Activated T-cell treated with anti-CD3 and anti-CD28 coated beads, Interleukin-2, amount 50 U/mL, for 1 hour (primary cell): ENCODE data around the gene SERPINI1.

Experiments used
- DNase-seq: peaks from one replicate; pipeline ENCODE4 v3.0.0-alpha.2; 2020

SERPINI1 gene

DNA sequence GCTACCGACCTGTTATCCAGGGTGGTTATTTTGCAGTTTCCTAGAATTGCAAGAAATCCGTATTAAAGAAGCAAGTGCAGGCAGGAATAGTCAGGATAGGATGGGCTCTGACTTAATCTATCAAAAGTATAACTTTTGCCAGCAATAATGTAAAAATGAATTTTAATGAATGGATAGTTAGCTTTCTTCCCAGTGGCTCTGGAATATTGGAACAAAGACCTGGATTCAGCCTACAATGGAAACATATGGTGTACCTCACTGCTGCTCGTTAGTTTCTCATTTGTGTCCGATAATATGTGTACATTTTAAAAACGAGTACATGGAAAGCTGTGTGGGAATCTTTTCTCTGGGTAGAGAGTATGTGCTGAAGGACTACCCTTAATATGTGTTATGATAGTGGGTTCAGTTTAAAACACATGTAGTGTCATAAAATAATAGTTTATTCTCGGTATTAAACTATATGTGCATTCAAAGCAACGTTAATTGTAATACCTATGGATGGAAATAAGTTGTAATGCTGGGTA lies 805 bp downstream of the SERPINI1 start:
- no peak for DNase-seq

- DNase-seq = no peak
Measured at GRCh38 chr3:167736997-167737396, 1.5 kb downstream of the SERPINI1 start.

DNA sequence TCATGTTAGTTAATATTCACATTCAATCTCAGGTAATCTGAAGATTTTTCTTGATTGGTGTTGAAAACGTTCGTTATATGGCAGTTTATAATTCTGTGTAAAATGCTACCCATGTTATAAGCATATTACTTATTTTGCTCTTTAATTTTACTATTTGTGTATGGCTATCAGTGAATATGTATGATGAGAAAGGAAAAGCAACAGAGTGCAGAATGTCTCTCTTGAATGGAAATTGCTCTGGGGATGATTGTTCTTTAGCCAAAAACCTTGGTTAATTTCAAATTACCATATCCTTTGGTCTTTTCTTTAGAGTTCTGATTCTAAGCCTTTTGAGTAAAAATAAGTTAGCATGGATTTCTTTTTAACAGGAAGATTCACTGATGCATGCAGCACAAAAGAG lies 2.5 kb downstream of the SERPINI1 start:
- no peak for DNase-seq

DNA sequence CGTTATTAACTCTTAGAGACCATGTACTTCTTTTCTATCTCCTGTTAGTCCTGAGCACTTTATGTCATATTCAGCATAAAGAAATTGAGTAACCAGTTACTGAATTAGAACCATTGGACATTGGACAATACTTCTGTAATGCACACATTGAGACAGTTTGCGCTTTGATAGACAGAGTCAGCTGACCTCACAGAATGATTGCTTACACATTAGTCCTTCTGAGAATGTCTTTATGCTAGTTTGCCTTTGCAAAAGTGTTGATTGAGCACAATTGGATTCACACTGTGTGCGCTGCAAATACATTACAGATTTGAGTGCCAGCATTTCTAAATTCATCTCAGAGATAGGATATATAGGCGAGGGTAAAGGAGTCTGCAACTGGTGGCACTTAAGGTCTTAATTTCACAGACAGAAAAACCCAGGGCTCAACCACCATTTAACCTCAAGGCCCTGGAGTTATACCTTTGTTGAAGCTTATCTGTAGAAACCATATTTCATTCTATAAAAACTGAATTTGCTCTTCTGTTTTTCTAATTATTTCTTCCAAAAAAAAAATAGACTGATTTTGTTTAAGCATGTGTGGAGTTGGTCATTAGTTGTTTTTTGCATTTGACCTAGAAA lies 3.8 kb downstream of the SERPINI1 start:
- no peak for DNase-seq

- no peak for DNase-seq
Measured at GRCh38 chr3:167740961-167741587, 5.6 kb downstream of the SERPINI1 start.

- no peak for DNase-seq
Measured at GRCh38 chr3:167742338-167742737, 6.8 kb downstream of the SERPINI1 start.

- DNase-seq = no peak
Measured at GRCh38 chr3:167743799-167744198, 8.3 kb downstream of the SERPINI1 start.

GRCh38 chr3:167749209-167749608 lies 13.7 kb downstream of the SERPINI1 start:
- no peak for DNase-seq

- no peak for DNase-seq
Measured at GRCh38 chr3:167749728-167750127, 14.2 kb downstream of the SERPINI1 start.

DNA sequence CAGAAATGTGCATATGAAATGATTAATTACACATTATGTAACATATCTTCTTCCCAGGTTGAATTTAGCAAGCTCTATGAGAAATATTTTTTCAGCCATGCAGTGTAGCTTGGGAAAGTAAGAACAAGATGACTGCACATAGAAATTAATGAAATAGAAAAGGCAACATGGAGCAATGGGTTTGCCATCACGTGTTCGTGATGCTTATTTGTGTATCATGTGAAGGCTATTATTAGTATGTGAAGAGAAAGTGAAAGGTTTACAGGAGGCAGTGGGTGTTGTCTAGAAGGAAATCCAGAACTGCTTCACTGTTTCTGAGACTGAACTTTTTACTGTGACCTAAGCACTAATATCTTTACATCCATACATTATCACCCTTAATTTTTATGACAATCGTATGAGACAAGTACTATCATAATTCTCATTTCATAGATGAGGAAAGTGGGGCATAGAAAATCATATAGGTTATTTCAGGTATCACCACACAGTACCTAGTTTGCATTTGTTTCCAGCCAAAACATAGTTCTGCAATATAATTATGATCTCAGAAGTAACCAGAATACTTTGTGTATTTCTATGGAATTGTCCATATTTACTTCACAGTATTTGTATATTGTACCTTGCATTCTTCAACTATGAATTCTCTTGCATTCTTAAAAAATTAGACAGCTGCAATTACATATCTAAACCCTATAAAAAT lies 14.9 kb downstream of the SERPINI1 start:
- DNase-seq = no peak

DNA sequence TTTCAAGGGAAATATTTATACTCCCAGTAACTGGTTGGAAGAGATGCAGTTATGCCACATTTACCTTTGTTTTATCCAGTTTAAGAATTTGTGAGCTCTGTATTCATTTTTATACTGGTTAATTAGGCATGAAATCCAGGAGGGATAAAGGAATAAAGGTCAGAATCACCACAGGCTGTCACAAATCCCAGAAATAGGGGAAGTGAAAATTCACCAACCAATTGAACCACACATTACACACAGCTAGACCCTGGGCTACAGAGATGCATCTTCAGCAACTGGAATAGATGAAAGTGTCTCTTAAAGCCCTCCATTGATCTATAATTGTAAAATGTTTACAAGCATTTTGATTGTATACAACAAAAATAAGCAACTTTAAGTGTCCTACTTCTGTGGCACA lies 18.5 kb downstream of the SERPINI1 start:
- DNase-seq = no peak

DNA sequence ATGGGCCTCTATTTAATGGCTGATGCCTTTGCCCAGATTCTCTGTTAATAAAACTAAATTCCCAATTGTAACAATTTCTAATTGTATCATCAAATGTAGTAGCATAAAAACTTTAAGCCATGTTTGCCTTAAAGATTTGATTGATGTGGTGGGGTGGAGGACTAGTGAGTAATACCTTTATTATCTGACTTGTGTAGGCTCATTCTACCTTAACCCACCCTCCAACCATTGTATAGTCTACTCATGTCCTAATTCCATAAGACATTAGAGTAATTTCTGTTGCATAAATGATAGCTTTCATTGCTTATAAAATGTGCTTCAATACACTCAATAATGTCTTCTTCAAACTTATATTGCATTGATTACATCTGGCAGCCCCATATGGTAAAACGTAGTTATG lies 25.8 kb downstream of the SERPINI1 start:
- DNase-seq = no peak

DNA sequence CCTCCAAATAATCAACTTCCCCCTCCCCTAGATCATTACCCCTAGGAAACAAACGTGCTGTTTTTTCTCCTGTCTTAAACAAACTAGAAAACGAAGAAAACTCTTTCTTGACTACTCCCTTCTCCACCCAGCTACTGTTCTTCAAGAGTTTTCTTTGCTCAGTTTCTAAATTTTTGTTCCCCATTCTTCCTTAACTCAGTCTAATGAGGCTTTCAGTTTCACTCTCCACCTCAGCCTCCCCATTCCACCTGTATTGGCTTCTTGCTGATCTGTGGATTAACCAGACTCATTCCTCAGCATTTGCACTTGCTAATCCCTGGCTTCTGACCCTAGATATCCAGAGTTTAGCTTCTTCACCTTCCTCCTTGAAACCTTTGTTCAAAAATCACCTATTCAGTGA lies 26.8 kb downstream of the SERPINI1 start:
- no peak for DNase-seq

DNA sequence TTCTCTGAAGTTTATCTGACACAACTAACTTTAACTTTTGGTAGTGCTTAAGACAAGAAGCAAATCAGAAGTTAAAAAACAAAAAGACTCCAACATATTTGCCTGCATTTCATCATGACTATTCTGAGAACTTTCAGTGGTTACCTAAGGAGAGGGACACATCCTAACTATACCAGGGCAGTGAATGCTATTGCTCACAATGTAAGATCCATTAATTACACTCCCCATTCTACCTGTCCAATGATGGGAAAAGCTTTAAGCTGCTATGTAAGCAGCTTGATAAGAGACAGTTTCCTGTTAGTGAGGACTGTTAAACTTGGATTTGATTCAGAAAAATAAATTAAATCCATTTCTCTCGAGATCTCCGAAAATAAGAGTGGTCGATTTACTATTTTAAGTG lies 37.5 kb downstream of the SERPINI1 start:
- no peak for DNase-seq

DNA sequence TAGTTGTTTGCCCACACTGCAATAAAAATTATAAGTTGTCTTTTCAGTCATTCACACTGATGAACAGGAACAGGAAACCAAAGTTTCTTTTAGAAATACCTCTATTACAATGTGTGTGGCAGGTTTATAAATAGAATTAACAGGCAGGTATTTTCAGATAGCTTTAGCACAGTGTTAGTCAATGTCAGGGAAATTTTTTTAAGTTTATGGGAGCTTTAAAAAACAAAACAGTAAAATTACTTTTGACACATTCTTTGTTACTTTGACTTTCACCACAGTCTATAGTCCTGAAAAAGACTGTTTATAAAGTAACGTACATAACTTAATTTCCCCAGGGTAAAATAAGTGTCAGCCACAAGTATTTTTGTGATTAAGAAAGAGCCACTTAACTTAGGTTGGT lies 38.1 kb downstream of the SERPINI1 start:
- DNase-seq = no peak

GRCh38 chr3:167776066-167776685 lies 40.7 kb downstream of the SERPINI1 start:
- no peak for DNase-seq

- no peak for DNase-seq
Measured at GRCh38 chr3:167777356-167777755, 41.8 kb downstream of the SERPINI1 start.

DNA sequence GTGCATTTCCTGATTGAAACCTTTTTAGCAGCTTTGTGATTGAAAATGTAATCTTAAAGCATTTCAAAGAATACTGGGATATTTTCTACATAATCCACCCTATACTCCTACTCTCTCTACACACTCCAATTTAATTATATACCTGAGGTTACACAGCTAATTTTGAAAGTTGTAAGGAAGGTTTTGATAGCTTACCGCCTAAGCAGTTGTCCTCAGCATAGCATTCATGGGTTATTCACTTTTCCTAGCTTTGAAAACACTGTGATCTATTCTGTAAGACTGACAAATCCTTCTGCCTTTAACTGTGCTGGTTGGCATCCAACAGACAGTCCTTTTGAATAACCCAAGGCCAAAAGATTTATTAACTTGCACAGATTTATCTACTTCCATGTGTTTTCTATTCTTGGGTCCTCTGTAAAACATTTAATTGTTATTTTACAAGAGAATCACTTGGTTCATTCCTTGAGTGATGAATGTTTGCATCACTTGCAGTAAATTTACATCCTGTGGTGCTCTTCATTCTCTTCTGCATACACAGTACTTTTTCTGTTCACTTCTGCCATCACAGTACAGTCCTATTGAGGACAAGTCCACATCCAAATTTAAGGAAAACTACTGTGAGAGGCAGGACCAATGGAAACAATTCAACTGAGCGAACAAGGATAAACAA lies 44.8 kb downstream of the SERPINI1 start:
- DNase-seq = no peak

DNA sequence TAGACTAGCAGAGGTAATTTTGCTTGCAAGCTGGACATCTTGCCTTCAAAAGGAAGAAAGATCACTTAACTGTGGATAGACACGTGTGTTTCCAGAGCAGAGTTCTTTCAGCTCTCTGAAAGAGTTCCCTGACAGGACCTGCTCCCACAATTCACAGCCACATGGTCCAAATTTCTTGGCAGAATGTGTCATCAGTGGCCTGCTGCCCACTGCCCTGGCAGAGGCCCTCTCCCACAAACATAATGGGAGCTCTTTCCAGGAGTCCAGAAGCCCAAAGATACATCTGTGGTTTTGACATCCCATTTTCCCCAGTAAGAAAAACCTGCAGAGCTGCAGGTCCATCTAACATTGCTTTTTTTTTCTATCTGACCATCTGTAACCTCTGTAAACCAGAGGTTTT lies 48.3 kb downstream of the SERPINI1 start:
- no peak for DNase-seq

- no peak for DNase-seq
Measured at GRCh38 chr3:167785790-167786189, 50.3 kb downstream of the SERPINI1 start.

DNA sequence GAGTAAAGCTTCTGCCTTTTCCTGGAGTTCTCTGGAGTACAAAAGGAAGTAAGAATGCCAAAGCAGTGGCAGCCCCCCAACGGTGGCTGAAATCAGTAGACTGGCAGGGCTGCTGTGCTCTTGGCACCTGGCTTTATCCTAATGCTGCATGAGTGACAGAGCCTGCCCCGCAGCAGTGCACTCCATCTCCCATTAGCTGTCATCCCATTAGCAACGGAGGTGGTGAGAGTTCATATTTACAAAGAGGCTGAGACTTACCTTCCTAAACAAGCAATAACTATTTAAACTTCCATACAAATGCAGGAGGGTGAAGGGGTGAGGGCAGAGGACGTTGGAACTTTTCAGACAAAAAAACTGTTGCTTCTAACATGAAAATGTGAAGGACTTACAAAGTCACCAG lies 51.9 kb downstream of the SERPINI1 start:
- no peak for DNase-seq

DNA sequence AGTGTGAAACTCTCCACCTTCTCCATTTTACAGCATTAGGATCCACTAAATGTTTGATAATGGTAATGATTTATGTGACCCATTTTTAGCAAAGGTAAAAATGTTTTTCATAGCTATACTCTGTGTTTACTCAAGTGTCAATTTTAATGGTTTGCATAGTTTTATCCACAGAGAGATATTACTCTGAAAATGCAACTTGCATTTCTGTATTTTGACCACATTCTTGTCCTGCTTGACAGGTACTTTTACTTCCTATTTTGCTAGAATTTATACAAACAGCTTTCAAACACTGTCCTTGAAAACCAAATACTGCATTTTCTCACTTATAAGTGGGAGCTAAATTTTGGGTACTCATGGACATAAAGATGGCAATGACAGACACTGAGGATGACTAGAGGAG lies 62.9 kb downstream of the SERPINI1 start:
- DNase-seq = no peak

GRCh38 chr3:167808910-167809309 lies 73.4 kb downstream of the SERPINI1 start:
- no peak for DNase-seq
